ENCODE results near the gene SLC6A9.

DNA sequence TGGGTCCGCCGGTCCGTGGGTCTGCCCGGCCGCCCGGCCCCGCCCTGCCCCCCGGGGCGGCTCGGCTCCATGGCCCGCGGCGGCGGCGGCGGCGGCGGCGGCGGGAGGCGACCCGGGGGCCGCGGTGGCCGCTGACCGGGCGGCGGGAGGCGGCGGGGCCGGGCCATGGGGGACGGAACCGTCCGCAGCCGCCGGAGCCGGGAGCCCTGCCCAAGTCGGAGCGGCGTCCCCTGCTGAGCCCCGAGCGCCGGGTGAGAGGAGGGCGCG, 52.1 kb downstream of the SLC6A9 start:
- no peak for TF ChIP-seq FOXA1 (IDR thresholded peaks at IDR 0.05)
- TF ChIP-seq FOXK2 (IDR thresholded peaks at IDR 0.05): no peak
